Activated CD4-positive, alpha-beta memory T cell treated with anti-CD3 and anti-CD28 coated beads, Interleukin-2, amount 10 ng/mL, durations not matched to agents 7 days and 5 days (primary cell): ENCODE results near the gene MYO1F. TPM values are rescaled to one million over a fixed set of nuclear protein-coding genes. Genes with fewer than 3 reads are reported as not detected.

ENCODE experiments used
- CTCF ChIA-PET: fragments of 350-600 bp; sonication (Branson Sonifier 250); formaldehyde crosslinking; loops from one replicate; lab custom pipeline; 2021; ENCODE audit warnings: antibody characterized with exemption, inconsistent platforms; lab: Charles Lee
- POLR2A ChIA-PET: fragments of 350-600 bp; sonication (Branson Sonifier 250); formaldehyde crosslinking; loops from one replicate; lab custom pipeline; 2021; ENCODE audit warnings: antibody characterized with exemption; lab: Charles Lee
- DNase-seq: peaks from one replicate; pipeline ENCODE4 v3.0.0-alpha.2; 2020
- H3K27ac Mint-ChIP-seq: one replicate; pipeline ENCODE4 v1.8.0; 2021; ENCODE audit warnings: mild to moderate bottlenecking, mixed read lengths
- H3K27me3 Mint-ChIP-seq: one replicate; pipeline ENCODE4 v1.8.0; 2021; ENCODE audit warnings: mixed read lengths
- H3K36me3 Mint-ChIP-seq: one replicate; pipeline ENCODE4 v1.8.0; 2021; ENCODE audit warnings: low read depth, mixed read lengths
- H3K4me1 Mint-ChIP-seq: one replicate; pipeline ENCODE4 v1.8.0; 2021; ENCODE audit warnings: mixed read lengths
- H3K4me3 Mint-ChIP-seq: one replicate; pipeline ENCODE4 v1.8.0; 2021; ENCODE audit warnings: mild to moderate bottlenecking, mixed read lengths
- H3K9me3 Mint-ChIP-seq: one replicate; pipeline ENCODE4 v1.8.0; 2021; ENCODE audit warnings: mixed read lengths
- total RNA-seq, 2 experiments: library from RNA; stranded (reverse); gene quantifications; one replicate each; pipeline ENCODE4 v1.2.3, GENCODE V29; 2021

The MYO1F gene
- total RNA-seq, 2 experiments from 2014 or later, result 420 TPM

DNA sequence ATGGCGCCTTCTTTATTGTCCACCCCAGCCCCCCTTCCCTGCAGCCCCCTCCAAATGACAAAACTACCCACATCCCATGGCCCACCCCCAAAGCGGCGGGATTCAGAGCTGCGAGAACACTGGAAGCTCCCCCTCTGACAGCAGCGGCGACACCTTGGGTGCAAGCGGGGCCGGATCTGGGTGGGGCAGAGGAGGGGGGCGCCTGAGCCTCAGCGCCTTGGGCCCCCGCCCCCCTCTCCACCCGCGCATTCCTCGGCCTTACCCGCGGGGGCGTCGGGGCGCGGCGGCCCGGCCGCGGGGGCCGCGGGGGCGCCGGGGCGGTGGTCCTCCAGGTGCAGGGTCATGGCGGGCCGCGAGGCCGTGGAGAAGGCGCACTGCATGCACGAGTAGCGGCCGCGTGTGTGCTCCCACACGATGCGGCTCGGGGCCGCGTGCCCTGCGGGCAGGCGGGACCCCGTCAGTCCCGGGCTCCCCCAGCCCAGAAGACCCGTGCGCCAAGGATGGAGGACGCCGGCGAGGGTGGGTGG, 66.6 kb downstream of the MYO1F start:
- Mint-ChIP-seq H3K36me3 (peaks cover 27% of the 10 kb centered on the region), H3K27me3 (no peaks in the 10 kb centered on the region), H3K27ac (no peak overlapping the region), H3K4me3 (no peak overlapping the region), H3K4me1 (peaks cover 35% of the 10 kb centered on the region), H3K9me3 (no peaks in the 10 kb centered on the region)
- POLR2A ChIA-PET, result no interaction called here
- no peak for DNase-seq
- CTCF ChIA-PET, result no interaction called here

DNA sequence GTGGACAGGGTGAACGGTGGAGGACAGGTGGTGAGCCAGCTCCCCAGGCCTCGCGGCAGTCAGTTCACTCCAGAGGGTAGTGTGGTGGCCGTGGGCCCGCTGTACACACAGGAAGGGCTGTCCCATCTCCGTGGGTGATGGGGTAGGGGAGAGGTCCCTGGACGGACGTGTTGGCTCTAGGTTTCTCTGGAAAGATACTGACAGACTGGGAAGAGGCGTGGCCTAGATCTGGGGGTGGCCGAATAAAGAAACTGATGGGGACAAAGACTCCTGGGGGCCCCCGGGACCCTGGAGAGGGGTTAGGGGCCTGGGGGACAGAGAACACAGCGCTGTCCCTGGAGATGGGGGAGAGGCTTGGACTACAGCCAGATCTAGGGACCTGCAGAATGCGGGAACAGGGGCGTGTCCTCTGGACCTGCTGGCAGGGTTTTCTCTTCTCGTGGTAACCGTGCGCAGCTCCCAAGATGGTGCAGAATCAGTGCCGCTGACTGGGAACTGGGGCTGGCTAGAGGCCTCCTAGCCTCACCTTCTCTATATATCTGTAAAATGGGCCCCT, 70.8 kb downstream of the MYO1F start:
- H3K27ac Mint-ChIP-seq, result no peak overlapping the region
- peak overlapping the region; percentile 77 for H3K4me3 Mint-ChIP-seq
- peaks cover 22% of the 10 kb centered on the region for H3K4me1 Mint-ChIP-seq
- ChIA-PET CTCF (interaction anchor here (0.6 to 2.2 kb wide), 7 partner anchors 10 to 152 kb away, joined by 3 to 13 read pairs (median 4); partner anchors contain the start of genes HNRNPM and MARCHF2), POLR2A (interaction anchor here (0.6 to 3.2 kb wide), 9 partner anchors 8 to 186 kb away, joined by 3 to 17 read pairs (median 5); partner anchors contain the start of genes MYO1F and ZNF414)
- no peaks in the 10 kb centered on the region for H3K9me3 Mint-ChIP-seq
- DNase-seq, result no peak
- H3K27me3 Mint-ChIP-seq, result no peaks in the 10 kb centered on the region
- H3K36me3 Mint-ChIP-seq, result peaks cover 2% of the 10 kb centered on the region

DNA sequence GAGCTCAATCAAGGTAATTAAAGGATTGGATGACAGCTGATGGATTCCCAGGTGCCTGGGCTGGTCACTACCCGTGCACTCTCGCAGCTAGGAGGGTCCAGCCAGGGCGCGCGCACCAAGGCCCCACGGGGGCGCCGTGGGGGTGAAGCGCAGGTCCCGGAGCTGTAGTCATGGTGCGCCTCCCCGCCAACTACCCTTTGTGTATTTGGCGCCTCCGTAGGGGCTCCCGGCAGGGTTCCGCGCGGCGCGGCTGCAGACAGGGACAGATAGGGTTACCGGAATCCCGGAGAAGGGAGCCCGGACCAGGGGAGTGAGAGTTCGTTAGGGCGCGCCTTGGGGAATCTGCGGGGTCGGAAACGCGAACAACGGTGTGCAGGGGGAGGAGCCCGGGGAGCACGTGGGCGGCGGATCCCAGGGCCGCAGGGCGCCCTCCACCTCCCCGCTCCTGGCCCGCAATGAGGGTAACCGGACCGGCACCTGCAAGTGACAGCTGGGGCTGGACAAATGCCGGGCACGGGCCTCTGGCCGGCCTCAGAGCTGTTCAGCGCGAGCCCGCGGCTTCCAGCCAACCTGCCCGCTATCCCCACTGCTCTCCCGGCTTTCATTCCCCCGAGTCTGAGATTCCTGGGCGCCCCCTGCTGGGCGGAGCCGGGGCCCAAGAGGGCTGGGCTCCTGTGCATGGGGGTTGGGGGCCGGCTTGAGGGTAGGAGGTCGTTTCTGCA, 71.4 kb downstream of the MYO1F start:
- H3K27ac Mint-ChIP-seq, result peak overlapping the region; percentile 61
- peaks cover 22% of the 10 kb centered on the region for H3K4me1 Mint-ChIP-seq
- H3K27me3 Mint-ChIP-seq, result no peaks in the 10 kb centered on the region
- ChIA-PET CTCF (interaction anchor here (0.6 to 2.2 kb wide), 12 partner anchors 8 to 329 kb away, joined by 3 to 13 read pairs (median 5); partner anchors contain the start of genes HNRNPM, MARCHF2 and ZNF414), POLR2A (interaction anchor here (0.6 to 3.2 kb wide), 10 partner anchors 8 to 185 kb away, joined by 3 to 17 read pairs (median 4); partner anchors contain the start of genes MYO1F and ZNF414)
- H3K9me3 Mint-ChIP-seq, result no peaks in the 10 kb centered on the region
- peak overlapping the region; percentile 77 for H3K4me3 Mint-ChIP-seq
- peak; percentile 64 for DNase-seq
- peaks cover 2% of the 10 kb centered on the region for H3K36me3 Mint-ChIP-seq

DNA sequence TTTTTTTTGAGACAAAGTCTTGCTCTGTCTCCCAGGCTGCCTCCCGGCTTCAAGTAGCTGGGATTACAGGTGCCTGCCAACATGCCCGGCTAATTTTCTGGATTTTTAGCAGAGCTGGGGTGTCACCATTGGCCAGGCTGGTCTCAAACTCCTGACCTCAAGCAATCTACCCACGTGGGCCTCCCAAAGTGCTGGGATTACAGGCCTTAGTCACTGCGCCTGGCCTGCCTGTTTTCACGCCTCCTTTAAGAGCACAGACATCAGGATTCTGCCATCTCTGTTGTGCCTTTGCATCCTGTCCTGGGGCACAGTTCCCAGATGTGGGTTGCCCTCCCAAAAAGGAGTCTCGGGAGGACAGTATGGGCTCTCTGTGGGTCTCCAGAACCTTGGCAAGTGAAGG, 72.3 kb downstream of the MYO1F start:
- H3K27ac Mint-ChIP-seq, result no peak overlapping the region
- no peaks in the 10 kb centered on the region for H3K9me3 Mint-ChIP-seq
- peaks cover 2% of the 10 kb centered on the region for H3K36me3 Mint-ChIP-seq
- H3K4me3 Mint-ChIP-seq, result peak overlapping the region; percentile 49
- peaks cover 2% of the 10 kb centered on the region for H3K27me3 Mint-ChIP-seq
- no peak for DNase-seq
- peaks cover 26% of the 10 kb centered on the region for H3K4me1 Mint-ChIP-seq
- POLR2A ChIA-PET, result interaction anchor here (1.0 to 3.2 kb wide), 4 partner anchors 9 to 73 kb away, joined by 3 to 17 read pairs (median 10); partner anchors contain the start of genes MYO1F and ZNF414
- CTCF ChIA-PET, result interaction anchor here (0.6 to 2.2 kb wide), 8 partner anchors 8 to 151 kb away, joined by 3 to 13 read pairs (median 7); partner anchors contain the start of genes MARCHF2 and ZNF414

DNA sequence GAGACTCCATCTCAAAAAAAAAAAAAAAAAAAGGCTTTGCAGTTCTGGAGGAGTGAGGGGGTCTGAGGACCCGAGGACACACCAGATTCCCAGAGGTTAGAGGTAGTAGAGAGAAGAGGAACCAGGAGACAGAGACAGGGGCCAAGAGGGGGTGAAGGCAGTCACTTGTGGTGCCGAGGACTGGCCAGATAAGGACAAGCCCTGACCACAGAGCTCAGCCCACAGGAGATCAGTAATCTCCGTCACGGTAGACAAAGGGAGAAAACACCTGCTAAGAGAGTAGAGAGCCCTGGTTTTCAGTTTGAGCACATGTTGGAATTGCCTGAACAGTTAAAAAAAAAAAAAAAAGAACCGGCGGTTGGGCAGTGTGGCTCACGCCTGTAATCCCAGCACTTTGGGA, 73.1 kb downstream of the MYO1F start:
- peaks cover 2% of the 10 kb centered on the region for H3K27me3 Mint-ChIP-seq
- ChIA-PET POLR2A (interaction anchor here (2.3 kb wide), 1 partner anchor 10 kb away, joined by 13 read pairs; the partner anchor contains the start of gene ZNF414), CTCF (interaction anchor here (1.4 to 2.2 kb wide), 5 partner anchors 9 to 150 kb away, joined by 3 to 11 read pairs (median 6); partner anchors contain the start of genes MARCHF2 and ZNF414)
- H3K4me3 Mint-ChIP-seq, result no peak overlapping the region
- peaks cover 2% of the 10 kb centered on the region for H3K36me3 Mint-ChIP-seq
- no peak overlapping the region for H3K27ac Mint-ChIP-seq
- H3K4me1 Mint-ChIP-seq, result peaks cover 26% of the 10 kb centered on the region
- H3K9me3 Mint-ChIP-seq, result no peaks in the 10 kb centered on the region
- DNase-seq, result no peak

DNA sequence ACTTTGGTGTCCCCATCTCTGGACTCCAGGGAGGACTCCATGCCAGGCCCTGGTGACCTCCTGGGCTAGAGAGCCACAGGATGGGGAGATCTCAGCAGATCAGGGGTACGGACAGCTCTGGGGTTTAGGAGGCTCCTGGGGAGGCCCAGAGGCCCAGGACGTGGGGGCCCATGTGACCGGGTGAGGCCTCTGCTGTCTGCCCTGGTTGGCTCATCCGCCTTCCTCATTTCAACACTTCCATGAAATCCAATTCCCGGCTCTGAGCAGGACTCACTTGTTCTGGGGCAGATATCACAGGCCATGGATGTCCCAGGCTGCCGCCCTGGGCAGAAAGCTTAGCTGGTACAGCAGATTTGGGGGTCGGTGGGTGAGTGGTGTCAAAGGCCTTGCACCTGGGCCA, 73.7 kb downstream of the MYO1F start:
- POLR2A ChIA-PET, result interaction anchor here (2.3 kb wide), 1 partner anchor 11 kb away, joined by 13 read pairs; the partner anchor contains the start of gene ZNF414
- CTCF ChIA-PET, result interaction anchor here (1.4 kb wide), 2 partner anchors 10 to 91 kb away, joined by 3 to 6 read pairs; partner anchors contain the start of genes MARCHF2 and ZNF414
- peaks cover 2% of the 10 kb centered on the region for H3K36me3 Mint-ChIP-seq
- DNase-seq, result no peak
- no peak overlapping the region for H3K27ac Mint-ChIP-seq
- H3K9me3 Mint-ChIP-seq, result no peaks in the 10 kb centered on the region
- H3K27me3 Mint-ChIP-seq, result peaks cover 2% of the 10 kb centered on the region
- no peak overlapping the region for H3K4me3 Mint-ChIP-seq
- peaks cover 26% of the 10 kb centered on the region for H3K4me1 Mint-ChIP-seq

DNA sequence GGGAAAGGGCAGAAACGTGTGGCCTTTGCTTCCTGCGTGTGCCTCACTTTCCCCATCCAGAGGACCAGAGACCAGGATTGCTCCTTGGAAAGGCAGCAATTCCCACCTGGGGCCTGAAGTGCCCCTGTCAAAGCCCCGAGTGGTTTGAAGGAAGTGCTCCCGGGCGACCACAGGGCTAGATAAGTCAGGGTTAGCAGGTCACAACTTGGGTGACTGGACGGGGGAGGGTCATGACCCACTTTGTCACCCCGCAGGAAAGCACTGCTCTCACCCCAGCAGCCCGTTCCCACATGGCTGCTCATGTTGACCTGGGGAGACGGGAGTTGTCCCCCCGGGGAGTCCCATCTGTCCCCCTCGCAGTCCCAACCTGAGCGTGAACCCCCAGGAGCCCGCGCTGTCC, 75.3 kb downstream of the MYO1F start:
- H3K4me3 Mint-ChIP-seq, result no peak overlapping the region
- no peaks in the 10 kb centered on the region for H3K9me3 Mint-ChIP-seq
- CTCF ChIA-PET, result no interaction called here
- POLR2A ChIA-PET, result no interaction called here
- H3K4me1 Mint-ChIP-seq, result peaks cover 26% of the 10 kb centered on the region
- no peak overlapping the region for H3K27ac Mint-ChIP-seq
- H3K36me3 Mint-ChIP-seq, result peaks cover 2% of the 10 kb centered on the region
- H3K27me3 Mint-ChIP-seq, result peaks cover 2% of the 10 kb centered on the region
- no peak for DNase-seq

DNA sequence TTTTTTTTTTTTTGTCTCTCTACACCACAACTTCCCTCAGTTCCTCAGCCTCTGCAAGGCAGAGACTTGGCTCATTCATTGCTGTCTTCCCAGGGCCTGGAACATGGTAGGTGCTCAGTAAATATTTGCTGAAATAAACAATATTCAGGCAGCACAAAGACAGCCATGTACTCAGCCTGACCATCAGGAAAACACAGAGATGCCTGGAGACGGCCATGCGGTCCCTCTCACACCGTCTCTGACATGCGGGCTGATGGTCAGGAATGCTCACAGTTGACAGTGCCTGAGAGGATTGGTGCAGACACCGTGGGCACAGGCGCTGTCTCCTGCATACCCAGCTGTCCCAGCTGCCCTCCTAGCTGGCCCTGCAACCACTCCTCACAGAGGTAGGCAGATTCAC, 75.7 kb downstream of the MYO1F start:
- no peak for DNase-seq
- POLR2A ChIA-PET, result no interaction called here
- H3K4me3 Mint-ChIP-seq, result no peak overlapping the region
- no peaks in the 10 kb centered on the region for H3K9me3 Mint-ChIP-seq
- peaks cover 2% of the 10 kb centered on the region for H3K27me3 Mint-ChIP-seq
- CTCF ChIA-PET, result no interaction called here
- H3K27ac Mint-ChIP-seq, result no peak overlapping the region
- H3K36me3 Mint-ChIP-seq, result peaks cover 2% of the 10 kb centered on the region
- peaks cover 26% of the 10 kb centered on the region for H3K4me1 Mint-ChIP-seq

DNA sequence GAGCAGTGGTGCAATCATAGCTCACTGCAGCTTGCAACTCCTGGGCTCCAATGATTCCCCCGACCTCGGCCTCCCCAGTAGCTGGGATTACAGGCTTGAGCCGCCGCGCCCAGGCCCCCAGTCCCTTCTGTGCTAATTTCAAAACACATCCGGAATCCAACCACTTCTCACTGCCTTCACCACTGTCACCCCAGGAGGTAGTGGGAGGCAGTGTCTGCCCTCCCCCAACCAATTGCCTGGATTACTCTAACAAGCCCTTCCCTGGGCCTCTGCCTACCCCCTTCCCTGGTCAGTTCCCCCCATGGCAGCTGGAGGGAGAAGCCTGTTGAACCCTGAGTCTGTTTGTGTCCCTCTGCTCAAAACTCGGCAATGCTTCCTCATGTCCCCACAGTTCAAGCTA, 77.1 kb downstream of the MYO1F start:
- ChIA-PET CTCF (no interaction called here), POLR2A (interaction anchor here (2.1 kb wide), 1 partner anchor 13 kb away, joined by 8 read pairs; the partner anchor contains the start of gene ZNF414)
- H3K9me3 Mint-ChIP-seq, result no peaks in the 10 kb centered on the region
- no peak overlapping the region for H3K4me3 Mint-ChIP-seq
- no peak overlapping the region for H3K27ac Mint-ChIP-seq
- peaks cover 24% of the 10 kb centered on the region for H3K4me1 Mint-ChIP-seq
- H3K36me3 Mint-ChIP-seq, result no peaks in the 10 kb centered on the region
- no peak for DNase-seq
- peaks cover 2% of the 10 kb centered on the region for H3K27me3 Mint-ChIP-seq

DNA sequence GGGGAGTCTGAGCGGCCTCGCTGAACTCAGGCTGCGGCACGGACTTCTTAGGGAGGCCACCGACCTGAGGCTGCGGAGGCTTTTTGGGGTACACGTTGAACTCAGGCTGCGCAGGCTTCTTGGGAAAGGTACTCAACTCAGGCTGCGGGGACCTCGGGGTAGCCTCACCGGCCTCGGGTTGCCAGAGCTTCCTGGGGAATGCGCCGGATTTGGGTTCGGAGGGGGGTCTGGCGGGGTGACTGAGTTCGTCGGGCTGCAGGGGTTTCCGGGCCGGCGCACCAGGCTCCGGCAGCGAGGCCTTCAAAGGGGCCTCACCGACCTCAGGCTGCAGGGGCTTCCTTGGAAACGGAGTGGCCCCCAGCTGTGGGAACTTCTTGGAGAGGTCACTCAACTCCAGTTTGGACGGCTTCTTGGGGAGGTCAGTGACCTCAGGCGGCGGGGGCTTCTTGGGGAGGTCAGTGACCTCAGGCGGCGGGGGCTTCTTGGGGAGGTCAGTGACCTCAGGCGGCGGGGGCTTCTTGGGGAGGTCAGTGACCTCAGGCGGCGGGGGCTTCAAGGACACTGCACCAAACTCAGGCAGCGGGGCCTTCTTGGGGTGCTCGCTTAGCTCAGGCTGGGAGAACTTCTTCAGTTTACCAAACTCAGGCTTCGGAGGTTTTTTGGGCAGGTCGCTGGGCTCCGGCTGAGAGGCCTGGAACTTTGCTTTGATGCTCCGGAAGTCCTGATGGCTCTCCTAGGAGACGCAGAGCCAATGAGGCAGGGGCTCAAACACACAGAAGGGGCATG, 78.0 kb downstream of the MYO1F start:
- no peaks in the 10 kb centered on the region for H3K9me3 Mint-ChIP-seq
- no peak for DNase-seq
- H3K4me3 Mint-ChIP-seq, result no peak overlapping the region
- ChIA-PET CTCF (no interaction called here), POLR2A (interaction anchor here (2.1 kb wide), 1 partner anchor 14 kb away, joined by 8 read pairs; the partner anchor contains the start of gene ZNF414)
- peaks cover 24% of the 10 kb centered on the region for H3K4me1 Mint-ChIP-seq
- H3K27ac Mint-ChIP-seq, result no peak overlapping the region
- H3K36me3 Mint-ChIP-seq, result no peaks in the 10 kb centered on the region
- H3K27me3 Mint-ChIP-seq, result peaks cover 2% of the 10 kb centered on the region

DNA sequence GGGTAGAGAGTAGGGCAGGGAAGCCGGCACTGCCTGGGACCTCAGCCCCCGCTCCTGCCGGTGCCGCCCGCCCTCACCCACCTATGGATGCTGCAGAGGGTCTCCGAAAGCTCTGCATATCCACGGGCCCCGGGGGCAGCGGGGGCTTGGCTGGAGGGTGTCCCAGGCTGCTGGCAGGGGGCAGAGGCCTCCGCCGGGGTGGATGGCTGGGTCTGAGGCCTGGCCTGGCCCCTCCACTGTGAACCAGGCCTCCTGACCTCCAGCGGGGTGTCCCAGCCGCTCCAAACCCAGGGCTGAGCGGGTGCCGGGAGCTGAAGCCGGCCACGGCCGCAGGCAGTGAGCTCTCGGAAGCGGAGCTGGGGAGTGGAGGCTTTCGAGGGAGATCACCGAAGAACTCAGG, 78.9 kb downstream of the MYO1F start:
- Mint-ChIP-seq H3K9me3 (no peaks in the 10 kb centered on the region), H3K4me3 (no peak overlapping the region), H3K4me1 (peaks cover 23% of the 10 kb centered on the region), H3K27me3 (peaks cover 2% of the 10 kb centered on the region), H3K27ac (no peak overlapping the region), H3K36me3 (no peaks in the 10 kb centered on the region)
- POLR2A ChIA-PET, result no interaction called here
- no peak for DNase-seq
- CTCF ChIA-PET, result no interaction called here

DNA sequence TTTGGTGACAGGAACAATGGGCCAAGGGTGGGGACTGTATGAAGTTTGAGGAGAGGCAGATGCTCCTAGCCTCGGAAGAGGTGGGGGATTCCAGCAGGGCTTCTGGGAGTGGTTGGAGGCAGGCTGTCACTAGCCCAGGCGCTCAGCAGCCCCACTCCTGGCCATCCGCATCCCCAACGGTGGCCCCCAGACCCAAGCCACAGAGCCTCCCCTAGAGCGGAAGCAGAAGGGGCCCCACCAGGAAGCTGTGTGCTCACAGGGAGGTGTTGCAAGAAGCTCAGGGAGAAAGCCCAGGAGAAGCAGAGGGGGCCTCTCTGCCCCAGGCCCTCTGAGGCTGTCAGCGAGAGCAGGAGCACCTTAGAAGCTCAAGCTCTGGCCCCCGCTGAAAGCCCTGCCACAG, 83.1 kb downstream of the MYO1F start:
- H3K27ac Mint-ChIP-seq, result no peak overlapping the region
- DNase-seq, result no peak
- no peak overlapping the region for H3K4me3 Mint-ChIP-seq
- H3K4me1 Mint-ChIP-seq, result peaks cover 14% of the 10 kb centered on the region
- no peaks in the 10 kb centered on the region for H3K27me3 Mint-ChIP-seq
- CTCF ChIA-PET, result interaction anchor here (1.3 kb wide), 1 partner anchor 11 kb away, joined by 7 read pairs; no protein-coding TSS in a partner anchor
- H3K36me3 Mint-ChIP-seq, result peaks cover 7% of the 10 kb centered on the region
- POLR2A ChIA-PET, result interaction anchor here (0.8 to 2.6 kb wide), 4 partner anchors 11 to 51 kb away, joined by 3 to 14 read pairs (median 6); partner anchors contain the start of gene ZNF414
- H3K9me3 Mint-ChIP-seq, result no peaks in the 10 kb centered on the region
